Measurements from ENCODE around the gene MAVS. TPM values are rescaled to one million over a fixed set of nuclear protein-coding genes. Genes with fewer than 3 reads are reported as not detected.
A peak's percentile ranks its signal among the peaks of the same experiment; 100 is the strongest.
"Not testable (repeated sequence)": the region's sequence is repeated elsewhere in the genome, so short reads cannot be mapped to it uniquely, and the experiment has no call there.

MAVS gene
- total RNA-seq, 2 donors from 2014 or later, result 27.5 to 29.7 TPM

- no peaks in the 10 kb centered on the region for H3K27me3 ChIP-seq
- no peak for TF ChIP-seq CTCF (IDR thresholded peaks at IDR 0.05)
- H3K36me3 ChIP-seq, result peaks cover 21% of the 10 kb centered on the region
- no peak overlapping the region for H3K27ac ChIP-seq
- H3K9me3 ChIP-seq, result no peaks in the 10 kb centered on the region
- no peak for DNase-seq (ENCODE audit: low spot score)
- H3K4me1 ChIP-seq, result peaks cover 0 to 57% of the 10 kb centered on the region in 2 donors
- H3K4me3 ChIP-seq, result no peak overlapping the region
Observed at GRCh38 chr20:3904857-3905256, 58.2 kb downstream of the MAVS start.

GRCh38 chr20:3906744-3907721 lies 60.4 kb downstream of the MAVS start:
- H3K4me3 ChIP-seq; H3K9me3 ChIP-seq; DNase-seq (ENCODE audit: low spot score); H3K27ac ChIP-seq; H3K27me3 ChIP-seq: not testable (repeated sequence)
- peaks cover 38% of the 10 kb centered on the region for H3K36me3 ChIP-seq
- H3K4me1 ChIP-seq, result peaks cover 0 to 45% of the 10 kb centered on the region in 2 donors

DNA sequence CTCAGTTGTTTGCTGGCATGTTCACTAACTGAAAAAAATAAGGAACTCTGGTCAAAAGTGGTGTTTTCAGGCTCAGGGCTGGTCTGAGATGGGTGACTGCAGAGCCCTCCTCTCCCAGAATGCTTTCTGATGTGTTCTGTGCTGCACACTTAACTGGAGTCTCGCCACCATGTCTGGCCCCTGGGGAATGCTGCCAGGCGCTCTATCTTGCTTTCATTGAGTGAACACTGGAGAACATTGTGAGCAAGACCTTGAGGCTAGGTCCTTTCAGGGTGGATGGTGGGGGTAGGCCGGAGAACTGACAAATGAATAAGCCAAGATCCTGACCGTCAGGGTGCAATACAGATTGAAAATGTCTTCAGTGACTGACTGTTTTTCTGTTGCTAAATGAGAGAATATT lies 62.0 kb downstream of the MAVS start:
- peak; percentile 57 for DNase-seq (ENCODE audit: low spot score)
- H3K4me1 ChIP-seq, result peaks cover 0 to 39% of the 10 kb centered on the region in 2 donors
- H3K36me3 ChIP-seq, result peaks cover 55% of the 10 kb centered on the region
- no peaks in the 10 kb centered on the region for H3K9me3 ChIP-seq
- H3K27ac ChIP-seq, result peak overlapping the region in 1 of 2 donors; percentile 59
- TF ChIP-seq CTCF (IDR thresholded peaks at IDR 0.05), result no peak
- no peaks in the 10 kb centered on the region for H3K27me3 ChIP-seq
- no peak overlapping the region for H3K4me3 ChIP-seq

- no peak for DNase-seq (ENCODE audit: low spot score)
- Histone ChIP-seq H3K4me3 (no peak overlapping the region), H3K36me3 (peaks cover 55% of the 10 kb centered on the region), H3K4me1 (peaks cover 0 to 26% of the 10 kb centered on the region in 2 donors), H3K27me3 (no peaks in the 10 kb centered on the region), H3K9me3 (no peaks in the 10 kb centered on the region), H3K27ac (peak overlapping the region in 1 of 2 donors; percentile 11)
- no peak for TF ChIP-seq CTCF (IDR thresholded peaks at IDR 0.05)
Observed at GRCh38 chr20:3909952-3910366, 63.3 kb downstream of the MAVS start.

DNA sequence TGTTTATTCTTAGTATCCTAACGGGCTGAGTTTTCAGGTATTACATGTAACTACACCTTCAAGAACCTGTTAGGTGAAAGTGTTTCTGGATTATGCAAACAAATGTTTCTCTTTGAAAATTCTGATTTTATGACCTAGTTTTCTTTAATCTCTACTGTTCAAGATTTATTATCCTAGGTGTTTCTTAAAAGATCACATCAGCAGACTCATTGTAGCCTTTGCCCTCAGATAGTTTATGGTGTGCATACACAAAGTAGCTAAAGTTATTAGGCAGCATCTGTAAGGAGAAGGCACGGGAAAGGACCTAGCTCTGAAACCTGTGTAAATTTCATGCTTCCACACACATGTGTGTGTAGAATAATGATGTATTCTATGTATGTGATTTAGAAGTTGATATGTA lies 64.2 kb downstream of the MAVS start:
- no peak for DNase-seq (ENCODE audit: low spot score)
- H3K4me3 ChIP-seq, result no peak overlapping the region
- no peak for TF ChIP-seq CTCF (IDR thresholded peaks at IDR 0.05)
- H3K4me1 ChIP-seq, result peaks cover 0 to 26% of the 10 kb centered on the region in 2 donors
- H3K36me3 ChIP-seq, result peaks cover 60% of the 10 kb centered on the region
- H3K27me3 ChIP-seq, result no peaks in the 10 kb centered on the region
- H3K9me3 ChIP-seq, result no peaks in the 10 kb centered on the region
- H3K27ac ChIP-seq, result no peak overlapping the region

DNA sequence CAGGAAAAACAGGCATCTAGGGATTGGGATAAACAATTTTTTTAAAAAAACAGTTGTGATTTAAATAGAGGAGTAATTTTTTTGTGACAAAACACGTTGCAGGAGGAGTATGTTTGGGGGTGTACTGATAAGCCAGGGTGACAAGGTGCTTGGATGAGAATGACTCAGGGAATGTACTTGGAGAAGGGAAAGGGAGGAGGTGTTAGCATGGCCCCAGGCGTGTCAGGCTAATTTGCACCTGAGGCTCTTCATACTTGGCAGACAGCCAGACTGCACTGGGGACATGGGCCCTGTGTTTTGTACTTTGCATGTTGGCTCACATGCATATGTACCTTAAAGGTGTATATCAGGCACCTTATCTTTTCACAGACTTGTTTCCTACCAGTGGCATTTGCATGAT lies 65.3 kb downstream of the MAVS start:
- Histone ChIP-seq H3K4me1 (peaks cover 0 to 33% of the 10 kb centered on the region in 2 donors), H3K36me3 (peaks cover 60% of the 10 kb centered on the region), H3K27me3 (no peaks in the 10 kb centered on the region), H3K4me3 (no peak overlapping the region), H3K9me3 (no peaks in the 10 kb centered on the region), H3K27ac (peak overlapping the region in 1 of 2 donors; percentile 49)
- no peak for TF ChIP-seq CTCF (IDR thresholded peaks at IDR 0.05)
- peak; percentile 56 for DNase-seq (ENCODE audit: low spot score)

All from right atrium auricular region (tissue), 2 donors.